Neural progenitor cell (in vitro differentiated cells): Measurements from ENCODE around the gene OPCML.

Source experiments
- CTCF ChIP-seq: fragments of 200-600 bp; sonication (generic); IDR thresholded peaks from 2 replicates; pipeline ENCODE4 v1.5.1; 2017; ENCODE audit warnings: antibody characterized with exemption, mild to moderate bottlenecking
- EZH2phosphoT487 ChIP-seq: fragments of 200-600 bp; sonication (generic); IDR thresholded peaks from 2 replicates; pipeline ENCODE4 v1.6.1; 2017; ENCODE audit warnings: antibody characterized with exemption

GRCh38 chr11:133361689-133361994 is 170.7 kb downstream of the OPCML start:
- TF ChIP-seq CTCF, result no peak
- TF ChIP-seq EZH2phosphoT487, result no peak
